M059J (cell line): ENCODE results near the gene ATF6. TPM values are rescaled to one million over a fixed set of nuclear protein-coding genes. Genes with fewer than 3 reads are reported as not detected.

Experiments
- DNase-seq: peaks from one replicate; pipeline ENCODE4 v3.0.0-alpha.2; 2012; ENCODE audit warnings: low read depth
- total RNA-seq: library from RNA; depleted of rRNA; stranded (reverse); fragments of >200 nt; shearing (Covaris generic); gene quantifications from 2 replicates; pipeline ENCODE4 v1.2.3, GENCODE V29; 2014

The ATF6 gene
- total RNA-seq, 1 experiment from 2014 or later: 38.8 TPM

- peak; percentile 18 for DNase-seq
Observed at GRCh38 chr1:161834967-161835550, 68.9 kb downstream of the ATF6 start.

- DNase-seq: peak; percentile 7
Observed at GRCh38 chr1:161836018-161836417, 69.9 kb downstream of the ATF6 start.

GRCh38 chr1:161838362-161838761, 72.2 kb downstream of the ATF6 start:
- DNase-seq: no peak

- no peak for DNase-seq
Observed at GRCh38 chr1:161838885-161839284, 72.8 kb downstream of the ATF6 start.

- no peak for DNase-seq
Observed at GRCh38 chr1:161839591-161839990, 73.5 kb downstream of the ATF6 start.

GRCh38 chr1:161840363-161840762, 74.2 kb downstream of the ATF6 start:
- DNase-seq: peak; percentile 20

GRCh38 chr1:161843156-161843555, 77.0 kb downstream of the ATF6 start:
- DNase-seq: peak; percentile 64

- DNase-seq: no peak
Observed at GRCh38 chr1:161844696-161845095, 78.6 kb downstream of the ATF6 start.

- no peak for DNase-seq
Observed at GRCh38 chr1:161848676-161849075, 82.6 kb downstream of the ATF6 start.

- DNase-seq: no peak
Observed at GRCh38 chr1:161849518-161849917, 83.4 kb downstream of the ATF6 start.

- DNase-seq: no peak
Observed at GRCh38 chr1:161855260-161855659, 89.1 kb downstream of the ATF6 start.

GRCh38 chr1:161858271-161858670, 92.2 kb downstream of the ATF6 start:
- DNase-seq: no peak

GRCh38 chr1:161863549-161863948, 97.4 kb downstream of the ATF6 start:
- no peak for DNase-seq

GRCh38 chr1:161864577-161864976, 98.5 kb downstream of the ATF6 start:
- DNase-seq: peak; percentile 53

- DNase-seq: no peak
Observed at GRCh38 chr1:161866241-161866640, 100.1 kb downstream of the ATF6 start.

- no peak for DNase-seq
Observed at GRCh38 chr1:161868832-161869231, 102.7 kb downstream of the ATF6 start.

- DNase-seq: no peak
Observed at GRCh38 chr1:161869291-161869690, 103.2 kb downstream of the ATF6 start.

GRCh38 chr1:161872506-161872905, 106.4 kb downstream of the ATF6 start:
- DNase-seq: peak; percentile 5

- DNase-seq: no peak
Observed at GRCh38 chr1:161879261-161879660, 113.1 kb downstream of the ATF6 start.

GRCh38 chr1:161884475-161884874, 118.4 kb downstream of the ATF6 start:
- no peak for DNase-seq

- DNase-seq: peak; percentile 81
Observed at GRCh38 chr1:161885003-161885402, 118.9 kb downstream of the ATF6 start.

- DNase-seq: no peak
Observed at GRCh38 chr1:161885759-161886158, 119.6 kb downstream of the ATF6 start.

- no peak for DNase-seq
Observed at GRCh38 chr1:161886589-161886988, 120.5 kb downstream of the ATF6 start.

GRCh38 chr1:161887730-161888287, 121.7 kb downstream of the ATF6 start:
- no peak for DNase-seq
